Fibroblast of mammary gland (primary cell): ENCODE measurements around the gene FIGN.

Experiments used
- DNase-seq: peaks from one replicate; pipeline ENCODE4 v3.0.0-alpha.2; 2010; ENCODE audit warnings: low read depth
- H3K4me3 ChIP-seq: 2 replicates; pipeline ENCODE4 v1.5.1; 2011; ENCODE audit warnings: low read depth, mild to moderate bottlenecking, low read length, moderate library complexity; ENCODE audit not compliant: control insufficient read depth
- TF ChIP-seq, protein P1 (sequence below): conservative IDR thresholded peaks from 2 replicates; pipeline ENCODE4 v1.5.1; 2011; ENCODE audit warnings: low read depth, low read length, inconsistent platforms; ENCODE audit not compliant: control insufficient read depth, insufficient read depth

The FIGN gene

DNA sequence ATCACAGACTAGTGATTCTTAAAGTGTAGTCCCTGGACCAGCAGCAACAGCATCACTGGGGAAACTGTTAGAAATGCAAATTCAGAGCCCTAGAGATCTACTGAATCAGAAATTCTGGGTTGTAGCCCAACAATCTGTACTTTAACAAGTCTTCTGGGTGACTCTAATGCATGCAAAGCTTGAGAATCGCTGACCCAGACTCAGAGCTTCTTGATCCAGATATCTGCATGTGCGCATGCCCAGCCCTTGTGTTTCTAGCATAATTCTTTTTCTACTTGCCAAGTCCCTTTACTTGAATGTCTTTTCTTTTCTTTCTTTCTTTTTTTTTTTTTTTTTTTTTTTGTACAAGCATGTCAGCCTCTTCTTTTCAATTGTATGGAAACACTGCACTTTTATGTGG is 60.4 kb downstream of the FIGN start:
- DNase-seq, result no peak
- H3K4me3 ChIP-seq, result no peak overlapping the region
- TF ChIP-seq, protein P1, sequence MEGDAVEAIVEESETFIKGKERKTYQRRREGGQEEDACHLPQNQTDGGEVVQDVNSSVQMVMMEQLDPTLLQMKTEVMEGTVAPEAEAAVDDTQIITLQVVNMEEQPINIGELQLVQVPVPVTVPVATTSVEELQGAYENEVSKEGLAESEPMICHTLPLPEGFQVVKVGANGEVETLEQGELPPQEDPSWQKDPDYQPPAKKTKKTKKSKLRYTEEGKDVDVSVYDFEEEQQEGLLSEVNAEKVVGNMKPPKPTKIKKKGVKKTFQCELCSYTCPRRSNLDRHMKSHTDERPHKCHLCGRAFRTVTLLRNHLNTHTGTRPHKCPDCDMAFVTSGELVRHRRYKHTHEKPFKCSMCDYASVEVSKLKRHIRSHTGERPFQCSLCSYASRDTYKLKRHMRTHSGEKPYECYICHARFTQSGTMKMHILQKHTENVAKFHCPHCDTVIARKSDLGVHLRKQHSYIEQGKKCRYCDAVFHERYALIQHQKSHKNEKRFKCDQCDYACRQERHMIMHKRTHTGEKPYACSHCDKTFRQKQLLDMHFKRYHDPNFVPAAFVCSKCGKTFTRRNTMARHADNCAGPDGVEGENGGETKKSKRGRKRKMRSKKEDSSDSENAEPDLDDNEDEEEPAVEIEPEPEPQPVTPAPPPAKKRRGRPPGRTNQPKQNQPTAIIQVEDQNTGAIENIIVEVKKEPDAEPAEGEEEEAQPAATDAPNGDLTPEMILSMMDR, result no peak

DNA sequence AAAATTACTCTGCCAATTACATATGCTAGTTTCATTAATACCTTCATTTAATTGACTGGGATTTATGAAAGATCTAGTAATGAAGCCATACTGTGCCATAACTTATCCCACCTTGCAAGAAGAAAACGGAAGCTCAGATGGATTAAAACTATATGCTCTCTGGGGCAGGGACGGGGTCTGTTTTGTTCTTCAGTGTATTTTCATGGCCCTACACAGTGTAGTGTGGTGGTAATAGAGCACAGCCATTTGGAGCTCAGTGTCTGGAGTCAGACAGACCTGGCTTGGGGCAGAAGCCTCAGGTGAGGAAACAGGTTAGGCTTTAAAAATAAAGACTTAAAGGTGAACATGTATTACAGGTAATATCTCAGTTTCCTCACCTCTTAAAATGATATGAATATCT is 62.3 kb downstream of the FIGN start:
- TF ChIP-seq, protein P1, result no peak

DNA sequence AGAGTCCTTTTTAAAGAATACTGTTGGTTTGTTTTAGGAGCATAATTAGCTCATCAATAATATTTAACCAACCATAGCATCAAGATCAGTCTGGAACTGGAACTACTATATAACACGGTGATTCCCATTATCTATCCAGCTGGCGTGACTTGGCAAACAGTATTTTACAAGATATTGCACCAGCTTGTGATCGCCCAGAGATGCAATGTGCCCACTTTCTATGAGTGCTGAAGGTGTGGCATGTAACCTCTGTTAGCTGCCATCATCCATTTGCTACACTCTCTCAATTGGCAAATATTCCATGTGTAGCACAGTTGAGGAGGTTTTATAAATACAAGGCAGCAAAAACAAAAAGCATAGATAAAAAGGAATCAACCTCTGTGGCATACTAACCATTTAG is 64.9 kb downstream of the FIGN start:
- H3K4me3 ChIP-seq, result no peak overlapping the region
- no peak for DNase-seq
- TF ChIP-seq, protein P1, result no peak

More for the DNA sequence above, 62.3 kb downstream of the FIGN start:
- DNase-seq, result no peak
- H3K4me3 ChIP-seq, result no peak overlapping the region

DNA sequence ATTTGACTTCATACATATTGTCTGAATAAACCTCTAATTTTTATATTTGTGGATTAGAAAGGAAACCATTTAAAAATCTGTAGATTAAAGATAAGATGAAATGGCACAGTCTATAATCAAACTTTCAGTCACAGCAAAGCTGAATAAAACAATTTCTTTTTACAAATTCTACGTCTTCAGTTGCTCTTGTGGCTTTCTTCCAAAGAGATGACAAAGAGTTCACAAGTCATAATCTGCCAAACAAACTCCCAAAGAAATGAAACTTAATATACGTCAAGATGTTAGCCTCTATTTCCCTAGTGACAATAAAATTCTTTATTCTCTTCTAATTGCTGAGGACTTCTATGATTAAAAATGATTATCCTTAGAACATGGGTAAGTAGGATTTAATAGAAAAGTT is 66.3 kb downstream of the FIGN start:
- TF ChIP-seq, protein P1, result no peak
- peak; percentile 45 for DNase-seq
- no peak overlapping the region for H3K4me3 ChIP-seq

DNA sequence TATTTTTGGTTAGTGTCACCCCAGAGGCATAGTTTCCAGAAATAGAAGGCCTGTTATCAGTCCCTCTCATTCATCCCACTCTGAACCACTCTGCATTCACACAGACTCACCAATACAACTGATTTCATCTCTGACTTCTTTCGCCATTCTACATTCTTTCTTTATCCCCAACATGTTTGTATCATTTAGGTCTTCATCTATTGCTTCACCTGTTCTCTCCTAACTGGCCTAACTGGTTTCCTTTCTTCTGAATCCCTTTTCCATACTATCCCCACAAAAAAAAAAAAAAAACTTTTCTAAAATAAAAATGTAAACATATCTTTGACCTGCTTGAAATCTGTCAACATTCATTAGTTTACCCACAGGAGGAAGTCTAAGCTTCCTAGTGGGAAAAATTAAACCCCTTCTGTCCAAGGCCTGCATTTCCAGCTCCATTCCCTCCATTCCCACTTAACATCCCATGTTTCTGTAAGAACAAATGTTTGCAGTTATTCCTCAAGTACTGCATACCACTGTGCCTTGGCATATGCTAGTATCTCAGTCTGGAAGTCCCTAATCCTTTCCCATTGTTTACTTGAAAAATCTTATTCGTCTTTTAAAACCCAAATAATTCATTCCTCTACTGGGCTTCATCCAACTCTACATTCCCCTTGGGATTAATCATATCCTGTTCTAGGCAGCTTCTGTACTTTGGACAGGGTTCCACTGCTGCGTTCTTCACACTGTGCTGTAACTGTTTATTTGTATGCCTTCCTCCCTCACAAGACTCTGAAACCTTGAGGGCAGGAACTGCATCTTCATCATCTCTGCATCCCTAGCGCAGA is 68.5 kb downstream of the FIGN start:
- TF ChIP-seq, protein P1, result no peak
- H3K4me3 ChIP-seq, result no peak overlapping the region
- peak; percentile 93 for DNase-seq

DNA sequence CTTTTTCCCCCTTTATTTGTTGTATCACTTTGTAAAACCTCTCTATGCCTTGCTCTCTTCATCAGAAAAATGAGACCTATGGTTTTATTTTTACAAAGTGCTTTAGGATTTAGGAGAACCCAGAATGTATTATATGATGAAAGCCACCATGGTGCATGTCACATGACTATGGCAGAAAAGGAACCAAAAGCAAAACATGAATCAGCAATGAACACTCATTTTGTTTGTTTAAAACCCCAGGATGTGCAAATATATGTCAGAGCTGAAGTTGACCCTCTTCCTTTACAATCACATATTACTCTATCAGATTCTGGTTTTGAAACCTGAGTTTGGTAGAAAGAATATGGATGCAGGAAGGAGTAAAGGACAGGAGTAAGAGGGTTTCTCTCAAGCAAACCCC is 70.0 kb downstream of the FIGN start:
- DNase-seq, result peak; percentile 69
- TF ChIP-seq, protein P1, result no peak
- H3K4me3 ChIP-seq, result no peak overlapping the region
